ENCODE results near the gene F2RL2.

DNA sequence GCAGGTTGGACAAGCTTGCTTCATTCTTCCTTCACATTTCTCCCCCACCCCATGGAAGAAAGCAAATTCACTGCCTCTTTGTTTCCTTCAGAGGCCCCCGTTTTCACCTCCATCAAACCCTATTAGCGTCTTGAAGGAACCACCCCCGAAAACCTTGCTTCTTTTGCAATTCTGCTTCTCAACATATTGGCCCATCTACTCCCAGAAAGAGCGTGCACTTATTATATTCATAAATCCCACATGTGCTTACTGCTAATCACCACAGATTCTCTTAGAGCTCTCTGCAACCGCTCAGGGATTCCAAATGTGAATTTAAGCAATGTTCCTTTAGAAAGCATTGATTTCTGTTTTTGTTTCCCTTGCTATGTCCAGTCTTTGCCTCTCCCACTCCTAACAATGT lies 1.1 kb downstream of the F2RL2 start:
- TF ChIP-seq CTBP1 (IDR thresholded peaks at IDR 0.05; ENCODE audit: borderline replicate concordance) (no peak), FOXA1 (IDR thresholded peaks at IDR 0.05) (no peak), FOXM1 (IDR thresholded peaks at IDR 0.05; ENCODE audit: borderline replicate concordance) (no peak), SP1 (IDR thresholded peaks at IDR 0.05) (no peak), NFRKB (IDR thresholded peaks at IDR 0.05) (no peak), L3MBTL2 (conservative IDR thresholded peaks at IDR 0.05) (no peak), SUZ12 (IDR thresholded peaks at IDR 0.05) (no peak), BHLHE40 (IDR thresholded peaks at IDR 0.05; ENCODE audit: borderline replicate concordance) (no peak), ARNT (IDR thresholded peaks at IDR 0.05) (no peak), ELF4 (IDR thresholded peaks at IDR 0.05) (no peak), FOXK2 (IDR thresholded peaks at IDR 0.05) (no peak), TARDBP (IDR thresholded peaks at IDR 0.05) (no peak), HDGF (IDR thresholded peaks at IDR 0.05; ENCODE audit: borderline replicate concordance) (no peak)
- TF ChIP-seq, protein P1, sequence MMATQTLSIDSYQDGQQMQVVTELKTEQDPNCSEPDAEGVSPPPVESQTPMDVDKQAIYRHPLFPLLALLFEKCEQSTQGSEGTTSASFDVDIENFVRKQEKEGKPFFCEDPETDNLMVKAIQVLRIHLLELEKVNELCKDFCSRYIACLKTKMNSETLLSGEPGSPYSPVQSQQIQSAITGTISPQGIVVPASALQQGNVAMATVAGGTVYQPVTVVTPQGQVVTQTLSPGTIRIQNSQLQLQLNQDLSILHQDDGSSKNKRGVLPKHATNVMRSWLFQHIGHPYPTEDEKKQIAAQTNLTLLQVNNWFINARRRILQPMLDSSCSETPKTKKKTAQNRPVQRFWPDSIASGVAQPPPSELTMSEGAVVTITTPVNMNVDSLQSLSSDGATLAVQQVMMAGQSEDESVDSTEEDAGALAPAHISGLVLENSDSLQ (IDR thresholded peaks at IDR 0.05): no peak
